Measurements from ENCODE around the gene TEX10.

Gene TEX10

DNA sequence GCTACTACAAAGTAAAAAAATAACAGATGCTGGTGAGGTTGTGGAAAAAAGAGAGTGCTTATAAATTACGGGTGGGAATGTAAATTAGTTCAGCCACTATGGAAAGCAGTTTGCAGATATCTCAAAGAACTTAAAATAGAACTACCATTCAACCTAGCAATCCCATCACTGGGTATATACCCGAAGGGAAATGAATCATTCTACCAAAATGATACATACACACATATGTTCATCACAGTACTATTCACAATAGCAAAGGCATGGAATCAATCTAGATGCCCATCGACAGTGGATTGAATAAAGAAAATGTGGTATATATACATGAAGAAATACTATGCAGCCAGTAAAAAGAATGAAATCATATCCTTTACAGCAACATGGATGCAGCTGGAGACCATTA is 6.3 kb upstream of the TEX10 start:
- TF ChIP-seq GATA3 (IDR thresholded peaks at IDR 0.05; ENCODE audit: low read depth, low read length) (no peak), GATA2 (IDR thresholded peaks at IDR 0.05; ENCODE audit: low read depth, low read length) (no peak)

DNA sequence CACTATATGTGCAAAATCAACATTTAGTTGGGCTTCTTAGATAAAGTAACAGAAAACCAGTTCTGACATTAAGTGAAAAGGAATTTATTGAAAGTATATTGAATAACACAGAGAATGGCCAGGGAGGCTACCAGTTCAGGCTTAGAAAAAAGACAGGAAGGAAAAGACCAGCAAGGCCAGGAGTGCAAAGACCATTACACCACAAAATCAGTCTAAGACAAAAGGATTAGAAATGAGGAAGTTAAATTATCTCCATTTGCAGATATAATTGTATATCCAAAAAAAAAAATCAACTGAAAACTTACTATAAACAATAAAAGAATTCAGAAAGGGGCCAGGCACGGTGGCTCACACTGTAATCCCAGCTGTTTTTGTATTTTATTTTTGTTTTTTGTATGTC is 4.8 kb upstream of the TEX10 start:
- TF ChIP-seq GATA3 (IDR thresholded peaks at IDR 0.05; ENCODE audit: low read depth, low read length) = no peak
- no peak for TF ChIP-seq GATA2 (IDR thresholded peaks at IDR 0.05; ENCODE audit: low read depth, low read length)

DNA sequence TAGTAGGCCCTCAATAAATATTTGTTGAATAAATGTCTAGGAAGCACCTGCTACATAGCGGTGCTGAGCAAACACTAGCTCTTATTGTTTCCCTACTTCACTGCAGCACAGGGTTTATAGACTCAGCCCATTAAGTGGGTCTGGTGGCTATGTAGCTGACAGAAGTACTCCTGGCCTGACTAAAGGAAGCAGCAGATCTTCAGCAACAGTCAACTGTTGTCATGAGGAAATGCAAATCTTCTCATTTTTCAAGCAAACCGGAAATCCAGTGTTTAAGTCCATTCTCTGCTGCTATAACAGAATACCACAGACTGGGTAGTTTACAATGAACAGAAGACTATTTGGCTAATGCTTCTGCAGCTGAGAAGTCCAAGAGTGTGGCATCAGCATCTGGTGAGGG is 2.8 kb upstream of the TEX10 start:
- TF ChIP-seq GATA2 (IDR thresholded peaks at IDR 0.05; ENCODE audit: low read depth, low read length) (no peak), GATA3 (IDR thresholded peaks at IDR 0.05; ENCODE audit: low read depth, low read length) (no peak)

DNA sequence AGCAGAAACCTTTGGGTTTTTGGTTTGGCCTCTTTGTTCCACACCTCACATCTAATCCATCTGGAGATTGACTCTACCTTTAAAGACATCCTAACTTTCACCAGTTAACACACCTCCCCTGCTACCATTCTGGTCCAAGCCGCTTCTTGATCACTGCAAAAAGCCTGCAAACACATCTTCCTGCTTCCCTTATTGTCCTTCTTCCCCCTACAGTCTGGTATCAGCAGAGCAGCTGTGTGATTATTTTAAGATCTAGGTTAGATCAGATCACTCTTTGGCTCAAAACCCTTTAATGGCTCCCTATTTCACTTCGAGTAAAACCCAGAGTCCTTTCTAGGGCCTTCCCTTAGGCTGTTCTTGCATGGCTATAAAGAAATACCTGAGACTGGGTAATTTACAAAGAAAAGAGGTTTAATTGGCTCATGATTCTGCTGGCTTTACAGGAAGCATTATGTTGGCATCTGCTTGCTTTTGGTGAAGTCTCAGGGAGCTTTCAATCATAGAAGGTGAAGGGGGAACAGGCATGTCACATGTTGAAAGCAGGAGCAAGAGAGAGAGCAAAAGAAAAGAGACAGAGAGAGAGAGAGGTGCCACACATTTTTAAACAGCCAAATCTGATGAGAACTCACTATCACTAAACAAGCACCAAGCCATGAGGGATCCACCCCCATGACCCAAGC is 1.5 kb upstream of the TEX10 start:
- TF ChIP-seq GATA2 (IDR thresholded peaks at IDR 0.05; ENCODE audit: low read depth, low read length) (no peak), GATA3 (IDR thresholded peaks at IDR 0.05; ENCODE audit: low read depth, low read length) (no peak)

DNA sequence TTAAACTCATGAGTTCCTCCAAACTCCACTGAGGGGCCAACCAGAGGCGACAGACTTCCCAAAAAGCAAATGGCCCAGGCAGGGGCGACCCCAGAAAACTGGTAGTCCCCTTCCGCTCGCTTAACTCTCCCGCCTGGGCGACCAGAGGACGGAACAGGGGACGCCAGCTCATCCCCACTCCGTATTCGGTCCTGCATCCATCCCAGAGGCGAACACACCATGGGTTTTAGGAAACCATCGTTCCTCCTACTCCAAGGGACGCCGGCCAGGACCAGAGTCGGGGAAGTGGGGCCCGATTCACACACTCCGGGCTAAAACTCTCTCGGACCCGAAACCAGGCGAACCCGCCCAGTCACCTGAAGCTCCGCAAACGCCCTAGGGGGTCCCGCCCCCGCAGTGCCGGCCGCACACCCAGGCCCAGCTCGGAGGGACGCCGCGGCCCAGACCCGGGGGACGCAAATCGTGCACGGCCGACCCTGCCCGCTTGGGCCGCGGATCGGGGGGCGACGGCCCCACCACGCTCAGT is 478 bp downstream of the TEX10 start:
- no peak for TF ChIP-seq GATA2 (IDR thresholded peaks at IDR 0.05; ENCODE audit: low read depth, low read length)
- TF ChIP-seq GATA3 (IDR thresholded peaks at IDR 0.05; ENCODE audit: low read depth, low read length) = no peak

GRCh38 chr9:100351508-100351907 is 1.2 kb downstream of the TEX10 start:
- TF ChIP-seq GATA3 (IDR thresholded peaks at IDR 0.05; ENCODE audit: low read depth, low read length) (no peak), GATA2 (IDR thresholded peaks at IDR 0.05; ENCODE audit: low read depth, low read length) (no peak)

GRCh38 chr9:100350188-100350587 is 2.6 kb downstream of the TEX10 start:
- TF ChIP-seq GATA2 (IDR thresholded peaks at IDR 0.05; ENCODE audit: low read depth, low read length) (no peak), GATA3 (IDR thresholded peaks at IDR 0.05; ENCODE audit: low read depth, low read length) (no peak)

DNA sequence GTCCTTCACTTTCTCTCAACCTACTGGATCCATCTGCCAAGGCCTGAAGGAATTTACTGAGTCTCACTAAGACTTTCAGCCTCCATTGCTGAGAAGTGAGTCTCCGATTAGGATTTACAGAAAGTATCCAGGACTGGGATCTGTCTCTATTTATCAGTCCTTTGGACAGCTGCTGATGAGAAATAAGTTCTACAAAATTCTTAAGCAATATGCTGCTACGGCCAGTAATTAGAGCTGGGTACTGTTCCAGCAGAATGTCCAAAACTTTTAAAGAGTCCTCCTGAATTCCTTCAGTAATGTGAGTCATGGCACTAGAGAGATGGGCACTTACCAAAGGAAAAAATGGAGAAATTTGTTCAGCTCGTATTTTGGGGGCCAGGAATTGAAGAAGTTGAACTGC is 5.9 kb downstream of the TEX10 start:
- no peak for TF ChIP-seq GATA3 (IDR thresholded peaks at IDR 0.05; ENCODE audit: low read depth, low read length)
- no peak for TF ChIP-seq GATA2 (IDR thresholded peaks at IDR 0.05; ENCODE audit: low read depth, low read length)

GRCh38 chr9:100341889-100342288 is 10.9 kb downstream of the TEX10 start:
- TF ChIP-seq GATA2 (IDR thresholded peaks at IDR 0.05; ENCODE audit: low read depth, low read length) (no peak), GATA3 (IDR thresholded peaks at IDR 0.05; ENCODE audit: low read depth, low read length) (no peak)

GRCh38 chr9:100340224-100340623 is 12.5 kb downstream of the TEX10 start:
- TF ChIP-seq GATA3 (IDR thresholded peaks at IDR 0.05; ENCODE audit: low read depth, low read length) (no peak), GATA2 (IDR thresholded peaks at IDR 0.05; ENCODE audit: low read depth, low read length) (no peak)

GRCh38 chr9:100324594-100325200 is 28.0 kb downstream of the TEX10 start:
- TF ChIP-seq GATA3 (IDR thresholded peaks at IDR 0.05; ENCODE audit: low read depth, low read length) = no peak
- no peak for TF ChIP-seq GATA2 (IDR thresholded peaks at IDR 0.05; ENCODE audit: low read depth, low read length)

GRCh38 chr9:100322954-100323536 is 29.7 kb downstream of the TEX10 start:
- TF ChIP-seq GATA3 (IDR thresholded peaks at IDR 0.05; ENCODE audit: low read depth, low read length) (no peak), GATA2 (IDR thresholded peaks at IDR 0.05; ENCODE audit: low read depth, low read length) (no peak)

DNA sequence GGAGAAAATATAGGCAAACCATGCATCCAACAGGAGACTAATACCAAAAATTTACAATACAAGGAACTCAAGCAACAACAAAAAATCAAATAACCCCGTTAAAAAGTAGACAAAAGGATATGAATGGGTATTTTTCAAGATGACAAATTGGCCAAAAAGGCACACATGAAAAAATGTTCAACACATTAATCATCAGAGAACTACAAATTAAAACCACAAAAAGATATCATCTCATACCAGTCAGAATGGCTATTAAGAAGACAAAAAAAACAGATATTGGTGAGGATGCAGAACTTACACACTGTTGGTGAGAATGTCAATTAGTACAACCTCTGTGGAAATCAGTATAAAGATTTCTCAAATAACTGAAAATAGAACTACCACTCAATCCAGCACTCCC is 35.0 kb downstream of the TEX10 start:
- TF ChIP-seq GATA2 (IDR thresholded peaks at IDR 0.05; ENCODE audit: low read depth, low read length) (no peak), GATA3 (IDR thresholded peaks at IDR 0.05; ENCODE audit: low read depth, low read length) (no peak)

GRCh38 chr9:100315561-100315960 is 37.2 kb downstream of the TEX10 start:
- TF ChIP-seq GATA3 (IDR thresholded peaks at IDR 0.05; ENCODE audit: low read depth, low read length) (no peak), GATA2 (IDR thresholded peaks at IDR 0.05; ENCODE audit: low read depth, low read length) (no peak)

DNA sequence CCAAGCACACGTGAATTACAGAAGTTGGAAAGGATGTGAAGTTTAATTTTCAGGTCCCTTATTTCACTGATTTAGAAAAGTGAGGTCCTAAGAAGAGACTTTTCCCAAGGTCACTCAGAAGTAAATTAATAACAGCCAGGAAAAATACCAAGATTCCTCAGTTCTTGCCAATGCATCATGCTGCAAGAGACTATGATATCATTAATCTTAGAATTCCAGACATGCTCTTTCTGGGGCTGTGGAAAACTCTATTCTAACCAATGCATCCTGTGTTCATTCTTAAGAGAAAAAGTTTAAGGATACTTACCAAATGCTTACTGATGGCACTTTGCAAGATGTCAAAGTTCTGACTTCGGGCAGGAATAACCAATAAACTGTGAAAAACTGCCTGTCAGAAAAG is 42.8 kb downstream of the TEX10 start:
- TF ChIP-seq GATA3 (IDR thresholded peaks at IDR 0.05; ENCODE audit: low read depth, low read length) (no peak), GATA2 (IDR thresholded peaks at IDR 0.05; ENCODE audit: low read depth, low read length) (no peak)
